Natural killer cell (primary cell): Measurements from ENCODE around the gene NPTXR. TPM values are rescaled to one million over a fixed set of nuclear protein-coding genes. Genes with fewer than 3 reads are reported as not detected.

Experiments
- ATAC-seq, 3 donors: fragments of 150-1000 bp in 2 of 3; fragments of 200-7000 bp in 1 of 3; cut with Tn5 transposase; 1 replicate in 1 of 3; 2 replicates in 2 of 3; pipeline ENCODE4 v1.10.0; 2021; ENCODE audit warnings: mild to moderate bottlenecking in 2 of 3, moderate library complexity in 2 of 3
- DNase-seq, 2 donors: peaks; one replicate each; pipeline versions ENCODE4 v3.0.0 to v3.0.0-alpha.2; 2013 to 2021; ENCODE audit warnings: mixed read lengths in 1 of 2
- H3K27ac ChIP-seq: one replicate; pipeline ENCODE4 v1.5.1; 2013; ENCODE audit warnings: mild to moderate bottlenecking, low read length
- H3K27me3 ChIP-seq: one replicate; pipeline ENCODE4 v1.6.1; 2013; ENCODE audit warnings: low read length; ENCODE audit not compliant: control insufficient read depth, insufficient read depth
- H3K36me3 ChIP-seq: one replicate; pipeline ENCODE4 v1.6.1; 2013; ENCODE audit warnings: low read length; ENCODE audit not compliant: control insufficient read depth, insufficient read depth
- H3K4me1 ChIP-seq: one replicate; pipeline ENCODE4 v1.6.1; 2013; ENCODE audit warnings: low read length; ENCODE audit not compliant: control insufficient read depth, insufficient read depth
- H3K4me3 ChIP-seq: one replicate; pipeline ENCODE4 v1.5.1; 2013; ENCODE audit warnings: low read length
- H3K9me3 ChIP-seq: one replicate; pipeline ENCODE4 v1.6.1; 2013; ENCODE audit warnings: low read length; ENCODE audit not compliant: control insufficient read depth, insufficient read depth
- H3K27ac Mint-ChIP-seq, 2 donors: one replicate each; pipeline ENCODE4 v1.8.0; 2022; ENCODE audit warnings: mild to moderate bottlenecking in 2 of 2, mixed read lengths in 2 of 2, moderate library complexity in 1 of 2
- H3K27me3 Mint-ChIP-seq, 2 donors: one replicate each; pipeline ENCODE4 v1.8.0; 2022; ENCODE audit warnings: low read depth in 2 of 2, mixed read lengths in 2 of 2
- H3K36me3 Mint-ChIP-seq: one replicate; pipeline ENCODE4 v1.8.0; 2022; ENCODE audit warnings: mixed read lengths
- H3K4me1 Mint-ChIP-seq, 2 donors: one replicate each; pipeline ENCODE4 v1.8.0; 2022; ENCODE audit warnings: mixed read lengths in 2 of 2
- H3K4me3 Mint-ChIP-seq: one replicate; pipeline ENCODE4 v1.8.0; 2022; ENCODE audit warnings: mild to moderate bottlenecking, moderate library complexity, mixed read lengths
- H3K9me3 Mint-ChIP-seq, 2 donors: one replicate each; pipeline ENCODE4 v1.8.0; 2022; ENCODE audit warnings: mixed read lengths in 2 of 2
- CTCF ChIP-seq: fragments of 200-600 bp; IDR thresholded peaks from one replicate; pipeline ENCODE4 v1.8.0; 2022; ENCODE audit warnings: antibody characterized with exemption
- WGBS: methylation state at CpG from one replicate; pipeline ENCODE4 v1.1.7; 2013; ENCODE audit warnings: missing lambda C conversion rate; ENCODE audit not compliant: insufficient coverage; 5-methylcytosine and 5-hydroxymethylcytosine counted together
- intact Hi-C: fragments of 100-400 bp; cut with micrococcal nuclease; formaldehyde crosslinking; loops from one replicate; pipeline ENCODE4 v1.14.2; 2022
- total RNA-seq, 4 donors: library from RNA; stranded (reverse); fragments of 120-200 nt in 1 of 4; gene quantifications; one replicate each; pipeline versions ENCODE4 v1.2.3 to v1.2.4, GENCODE V29; 2013 to 2022

NPTXR gene
- total RNA-seq, 3 donors from 2014 or later (not counting 1 experiment from before 2014, with no cell fraction given) = 4.8 to 8.2 (median 6.1) TPM

DNA sequence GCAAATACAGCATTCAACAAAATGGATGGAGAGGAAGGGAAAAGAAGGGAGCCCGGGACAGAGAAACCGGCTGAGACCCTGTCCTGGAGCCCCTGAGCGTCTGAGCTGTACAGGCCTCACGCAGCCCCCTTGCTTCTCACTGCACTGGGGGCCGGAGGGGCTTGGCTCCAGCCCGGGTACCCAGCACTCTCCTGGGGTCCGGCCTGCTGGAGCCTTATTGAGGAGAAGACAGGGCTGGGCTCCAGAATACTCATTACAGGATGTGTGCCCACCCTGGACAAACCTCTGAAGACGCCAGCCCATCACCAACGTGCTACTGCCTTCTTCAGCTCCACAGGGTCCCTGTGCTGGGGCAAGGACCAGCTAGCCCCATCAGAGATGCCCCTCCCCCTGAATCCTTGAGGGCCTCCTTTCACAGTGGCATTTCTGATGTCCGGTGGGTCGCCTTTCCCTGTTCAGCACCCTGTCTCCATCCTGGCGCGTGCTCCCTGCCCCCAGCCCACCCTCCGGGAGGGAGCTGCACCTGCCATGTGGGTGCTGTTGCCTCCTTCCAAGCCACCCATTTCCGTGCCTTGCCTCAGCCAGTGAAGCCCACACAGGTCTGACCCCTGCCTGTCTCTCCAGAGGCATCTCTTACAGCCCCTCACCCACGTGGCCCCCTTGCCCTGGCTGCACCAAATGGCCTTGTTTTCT is 73.4 kb downstream of the NPTXR start:
- no peaks in the 10 kb centered on the region for H3K9me3 Mint-ChIP-seq
- no peak for ATAC-seq
- no peak for DNase-seq

More for the DNA sequence above, 73.4 kb downstream of the NPTXR start:
- Mint-ChIP-seq H3K27me3 (no peaks in the 10 kb centered on the region), H3K36me3 (no peaks in the 10 kb centered on the region), H3K4me3 (no peak overlapping the region), H3K4me1 (peaks cover 4 to 23% of the 10 kb centered on the region in 2 donors), H3K27ac (no peak overlapping the region)
- TF ChIP-seq CTCF = no peak
- Histone ChIP-seq H3K36me3 (no peaks in the 10 kb centered on the region), H3K4me1 (peaks cover 13% of the 10 kb centered on the region), H3K4me3 (no peak overlapping the region), H3K27ac (no peak overlapping the region), H3K9me3 (no peaks in the 10 kb centered on the region), H3K27me3 (no peaks in the 10 kb centered on the region)
- WGBS = 93% methylated on average over 16 of the region's 16 CpGs
- intact Hi-C loops = no loop called here

Other genes starting within 250 kb of the NPTXR start
- under 1 TPM; 0.07 to 0.29 (median 0.28) TPM for gene FAM227A, start 187.6 kb downstream of the NPTXR start, total RNA-seq
- gene CBY1, start 187.4 kb downstream of the NPTXR start, total RNA-seq = 10 to 100 TPM in 2 of 3 donors, 1 to 10 TPM in 1; 8.2 to 10.9 (median 10.8) TPM
- 10 to 100 TPM; 45.9 to 50.6 (median 47.5) TPM for gene TOMM22, start 162.1 kb downstream of the NPTXR start, total RNA-seq
- gene JOSD1, start 143.1 kb downstream of the NPTXR start, total RNA-seq = 100 to 1,000 TPM; 123 to 165 (median 128) TPM
- gene GTPBP1, start 138.1 kb downstream of the NPTXR start, total RNA-seq = 100 to 1,000 TPM; 236 to 259 (median 249) TPM
- 1,000 to 10,000 TPM in 1 of 3 donors, 100 to 1,000 TPM in 2; 882 to 1,056 (median 886) TPM for gene SUN2, start 88.0 kb downstream of the NPTXR start, total RNA-seq
- gene DNAL4, start 49.9 kb downstream of the NPTXR start, total RNA-seq = 1 to 10 TPM; 5.4 to 9.8 (median 6.2) TPM
- gene CBX6, start 28.2 kb upstream of the NPTXR start, total RNA-seq = 10 to 100 TPM; 68.0 to 81.5 (median 75.7) TPM
- 10 to 100 TPM in 1 of 3 donors, 1 to 10 TPM in 1, under 1 TPM in 1; 0.66 to 48.1 (median 4.3) TPM for gene APOBEC3A, start 113.6 kb upstream of the NPTXR start, total RNA-seq
- 1 to 10 TPM; 1.7 to 2.3 (median 2.2) TPM for gene APOBEC3B, start 138.3 kb upstream of the NPTXR start, total RNA-seq
- gene APOBEC3C, start 170.2 kb upstream of the NPTXR start, total RNA-seq = 100 to 1,000 TPM; 144 to 168 (median 155) TPM
- 10 to 100 TPM; 33.0 to 46.8 (median 37.9) TPM for gene APOBEC3D, start 177.1 kb upstream of the NPTXR start, total RNA-seq
- 10 to 100 TPM; 30.1 to 54.4 (median 41.0) TPM for gene APOBEC3F, start 196.8 kb upstream of the NPTXR start, total RNA-seq
- 100 to 1,000 TPM; 168 to 308 (median 237) TPM for gene APOBEC3G, start 233.2 kb upstream of the NPTXR start, total RNA-seq